HG03175 (cell line): ENCODE data around the gene KRTAP2-2.
"Not testable (repeated sequence)": the region's sequence is repeated elsewhere in the genome, so short reads cannot be mapped to it uniquely, and the experiment has no call there.

Experiments used
- ATAC-seq: cut with Tn5 transposase; IDR thresholded peaks from one replicate; pipeline ENCODE4 v1.9.1; 2021; ENCODE audit warnings: mild to moderate bottlenecking, moderate library complexity; ENCODE audit not compliant: unreplicated experiment

Gene KRTAP2-2

DNA sequence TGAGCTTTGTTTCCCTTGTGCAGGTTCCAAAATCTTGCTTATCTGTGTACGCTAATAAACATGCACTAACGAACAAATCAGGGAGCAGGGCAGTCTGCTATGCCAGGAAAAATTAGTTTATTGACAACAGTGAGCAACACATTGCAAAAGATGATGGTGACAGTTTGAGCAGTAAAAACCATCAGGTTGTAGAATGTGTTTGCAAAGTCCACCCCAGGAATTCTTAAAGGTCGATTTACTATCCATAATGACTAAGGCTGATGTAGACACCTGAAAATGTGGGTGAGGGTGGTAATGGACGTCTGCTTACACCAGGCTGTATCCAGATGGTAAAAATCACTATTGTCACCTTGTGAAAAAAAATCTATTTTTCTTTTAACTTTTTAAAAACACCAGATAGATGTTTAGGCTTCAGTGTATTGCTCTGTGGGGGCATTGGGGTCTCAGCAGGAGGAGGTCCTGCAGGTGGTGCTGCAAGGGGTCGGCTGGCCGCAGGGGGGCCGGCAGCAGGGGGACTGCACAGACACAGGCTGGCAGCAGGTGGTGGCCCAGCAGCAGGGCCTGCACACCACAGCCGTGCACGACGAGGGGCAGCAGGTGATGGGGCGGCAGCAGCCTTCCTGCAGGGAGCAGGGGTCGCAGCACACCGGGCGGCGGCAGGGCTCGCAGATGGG, 10.1 kb upstream of the KRTAP2-2 start:
- not testable (repeated sequence) for ATAC-seq

- no peak for ATAC-seq
Observed at GRCh38 chr17:41064301-41064700, 9.3 kb upstream of the KRTAP2-2 start.

DNA sequence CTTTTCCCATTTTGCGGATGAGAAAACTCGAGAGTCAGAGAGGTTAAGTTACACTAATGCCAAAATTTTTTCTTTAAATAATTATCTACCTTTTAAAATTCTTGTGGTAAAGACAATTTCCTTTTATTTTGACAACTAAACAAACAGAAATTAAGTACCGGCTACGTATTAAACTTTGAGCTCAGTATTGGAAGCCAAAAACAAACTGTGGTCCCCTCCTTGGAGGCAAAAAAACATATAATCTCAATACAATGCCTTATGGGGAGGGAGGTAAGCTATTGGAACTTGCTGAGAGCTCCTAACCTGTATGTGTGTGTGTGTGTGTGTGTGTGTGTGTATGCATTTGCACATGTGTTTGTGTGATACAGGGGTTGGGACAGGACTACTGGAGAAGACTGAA, 8.4 kb upstream of the KRTAP2-2 start:
- no peak for ATAC-seq

- no peak for ATAC-seq
Observed at GRCh38 chr17:41061964-41062363, 6.9 kb upstream of the KRTAP2-2 start.

DNA sequence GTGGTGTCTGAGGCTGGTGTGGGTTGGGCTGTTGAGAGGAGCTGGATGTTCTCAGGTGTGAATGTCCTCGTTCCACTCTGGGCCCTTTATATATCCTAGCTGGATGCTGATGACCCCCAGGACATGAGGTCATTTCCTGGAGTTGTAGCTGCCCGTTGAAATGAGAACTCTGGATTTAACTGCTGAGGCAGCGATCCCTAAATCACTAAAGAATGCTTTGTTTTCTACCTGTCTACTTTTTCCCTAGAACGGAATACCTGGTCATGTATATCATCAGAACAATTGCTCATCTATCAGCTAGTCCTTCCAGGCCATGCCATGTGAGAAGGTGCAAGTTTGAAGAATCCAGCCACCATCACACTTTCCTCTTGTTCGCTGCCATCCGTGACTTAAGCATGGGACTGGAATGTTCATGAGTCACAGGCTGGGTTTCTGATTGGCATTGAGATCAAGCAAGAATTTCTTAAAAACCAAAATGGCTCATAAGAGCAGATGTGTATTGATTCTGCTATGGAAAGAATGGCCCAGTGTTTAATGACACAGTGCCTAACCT, 5.1 kb upstream of the KRTAP2-2 start, which contains the start of gene KRTAP2-3:
Gene KRTAP2-3 (minus strand): TSS at position 63 of the 553 bp plus-strand sequence. CDS start 64 bp downstream, outside the sequence.
- ATAC-seq: no peak

DNA sequence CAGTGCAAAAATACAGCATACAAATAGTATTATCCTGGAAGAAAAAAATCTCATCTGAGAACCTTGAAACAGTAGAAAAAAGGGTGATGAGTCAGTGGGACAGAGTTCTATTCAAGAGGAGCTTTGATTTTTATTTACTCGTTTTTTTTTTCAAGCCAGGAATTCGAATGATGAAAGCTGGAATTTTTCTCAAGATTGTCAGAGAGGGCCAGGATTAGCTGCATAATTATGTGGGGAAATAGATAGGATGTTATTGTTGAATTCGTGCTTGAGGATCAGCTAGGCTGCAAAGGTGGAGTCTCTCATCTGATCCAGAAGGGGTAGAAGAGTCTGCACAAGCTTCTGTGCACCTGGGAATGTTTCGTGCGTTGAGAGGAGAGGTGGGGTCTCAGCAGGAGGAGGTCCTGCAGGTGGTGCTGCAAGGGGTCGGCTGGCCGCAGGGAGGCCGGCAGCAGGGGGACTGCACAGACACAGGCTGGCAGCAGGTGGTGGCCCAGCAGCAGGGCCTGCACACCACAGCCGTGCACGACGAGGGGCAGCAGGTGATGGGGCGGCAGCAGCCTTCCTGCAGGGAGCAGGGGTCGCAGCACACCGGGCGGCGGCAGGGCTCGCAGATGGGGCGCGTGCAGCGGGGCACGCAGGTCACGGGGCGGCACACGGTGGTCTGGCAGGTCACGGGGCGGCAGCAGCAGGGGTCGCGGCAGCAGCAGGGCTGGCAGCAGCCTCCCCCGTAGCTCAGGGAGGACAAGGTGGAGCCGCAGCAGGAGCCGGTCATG, 4.4 kb upstream of the KRTAP2-2 start:
- not testable (repeated sequence) for ATAC-seq

DNA sequence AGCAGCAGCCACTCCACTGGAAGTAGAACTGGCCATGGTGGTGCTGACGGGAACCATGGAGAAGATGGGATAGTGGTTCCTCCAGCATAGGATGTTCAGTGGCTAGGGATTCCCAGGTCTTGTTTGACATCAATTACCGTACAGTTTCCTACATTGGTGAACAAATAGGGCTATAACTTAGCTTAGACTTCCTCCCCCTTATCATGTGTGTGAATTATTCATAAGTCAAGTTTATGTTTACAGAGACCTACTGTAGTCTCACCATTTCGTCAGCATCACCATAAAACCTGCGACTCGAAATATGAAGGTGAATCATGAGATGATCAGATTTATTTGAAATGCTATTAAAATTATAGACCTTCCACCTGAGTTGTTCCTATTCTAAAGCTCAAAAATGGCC, 3.7 kb upstream of the KRTAP2-2 start:
- no peak for ATAC-seq

DNA sequence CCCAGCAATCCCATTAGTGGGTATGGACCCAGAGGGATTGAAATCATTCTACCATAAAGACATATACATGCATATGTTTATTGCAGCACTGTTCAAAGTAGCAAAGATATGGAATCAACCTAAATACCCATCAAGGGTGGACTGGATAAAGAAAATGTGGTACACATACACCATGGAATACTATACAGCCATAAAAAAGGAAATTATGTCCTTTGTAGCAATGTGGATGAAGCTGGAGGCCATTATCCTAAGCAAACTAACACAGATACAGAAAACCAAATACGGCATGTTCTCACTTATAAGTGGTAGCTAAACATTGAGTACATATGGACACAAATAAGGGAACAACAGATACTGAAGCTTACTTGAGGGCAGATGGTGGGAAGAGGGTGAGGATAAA, 2.5 kb upstream of the KRTAP2-2 start:
- ATAC-seq: no peak

DNA sequence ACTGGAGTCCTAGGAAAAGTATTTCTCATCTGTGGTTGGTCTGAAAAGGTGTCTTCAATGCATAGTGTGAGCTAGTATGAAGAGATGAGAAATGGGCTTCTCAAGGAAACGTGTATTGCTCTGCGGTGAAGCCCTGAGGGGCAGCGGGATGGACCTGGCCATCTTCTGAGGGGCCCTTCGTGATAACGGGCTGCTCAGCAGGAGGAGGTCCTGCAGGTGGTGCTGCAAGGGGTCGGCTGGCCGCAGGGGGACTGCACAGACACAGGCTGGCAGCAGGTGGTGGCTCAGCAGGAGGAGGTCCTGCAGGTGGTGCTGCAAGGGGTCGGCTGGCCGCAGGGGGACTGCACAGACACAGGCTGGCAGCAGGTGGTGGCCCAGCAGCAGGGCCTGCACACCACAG, 474 bp downstream of the KRTAP2-2 start:
- ATAC-seq: not testable (repeated sequence)

DNA sequence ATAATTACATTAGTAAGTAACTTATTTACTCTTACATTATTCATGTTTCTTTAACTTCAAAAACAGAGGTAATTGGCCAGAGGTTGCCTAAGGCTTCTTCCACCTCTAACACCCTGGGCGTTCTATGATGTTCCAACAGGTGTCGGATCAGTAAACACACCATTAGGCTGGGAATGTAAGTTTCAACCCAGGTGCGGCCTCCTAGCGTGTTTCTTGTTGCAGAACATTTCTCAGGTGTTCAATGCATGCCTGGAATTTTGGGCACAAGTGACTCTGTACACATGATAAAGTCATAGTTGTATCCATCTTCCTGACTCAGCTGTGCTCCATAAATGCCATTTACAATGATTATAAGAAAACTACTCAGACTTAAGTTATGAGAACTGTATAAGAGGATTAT, 1.0 kb downstream of the KRTAP2-2 start:
- ATAC-seq: no peak

GRCh38 chr17:41052566-41052965, 2.5 kb downstream of the KRTAP2-2 start:
- no peak for ATAC-seq

GRCh38 chr17:41049110-41049509, 5.9 kb downstream of the KRTAP2-2 start:
- ATAC-seq: peak; percentile 55

- no peak for ATAC-seq
Observed at GRCh38 chr17:41048441-41048840, 6.6 kb downstream of the KRTAP2-2 start.

GRCh38 chr17:41046735-41047465, 8.1 kb downstream of the KRTAP2-2 start, which contains the start of gene KRTAP2-1:
KRTAP2-1 (minus strand) TSS chr17:41047316; CDS start chr17:41047267, 49 bp downstream.
- ATAC-seq: not testable (repeated sequence)

- ATAC-seq: no peak
Observed at GRCh38 chr17:41042953-41043352, 12.1 kb downstream of the KRTAP2-2 start.

GRCh38 chr17:41040783-41041571, 14.1 kb downstream of the KRTAP2-2 start, which contains the start of gene KRTAP1-1:
KRTAP1-1 (minus strand) TSS chr17:41041450; CDS start chr17:41041397, 53 bp downstream.
- ATAC-seq: not testable (repeated sequence)

GRCh38 chr17:41037853-41038350, 17.1 kb downstream of the KRTAP2-2 start:
- ATAC-seq: no peak

- not testable (repeated sequence) for ATAC-seq
Observed at GRCh38 chr17:41034346-41034935, 20.6 kb downstream of the KRTAP2-2 start, which contains the start of gene KRTAP1-3. KRTAP1-3 (minus strand) TSS chr17:41034874; CDS start chr17:41034821, 53 bp downstream.

GRCh38 chr17:41029633-41030245, 25.3 kb downstream of the KRTAP2-2 start, which contains the start of gene KRTAP1-4:
KRTAP1-4 (minus strand) TSS chr17:41030195; CDS start chr17:41030078, 117 bp downstream.
- ATAC-seq: no peak
